ENCODE measurements around the gene AWAT2.
"Not testable (repeated sequence)": the region's sequence is repeated elsewhere in the genome, so short reads cannot be mapped to it uniquely, and the experiment has no call there.

Gene AWAT2

DNA sequence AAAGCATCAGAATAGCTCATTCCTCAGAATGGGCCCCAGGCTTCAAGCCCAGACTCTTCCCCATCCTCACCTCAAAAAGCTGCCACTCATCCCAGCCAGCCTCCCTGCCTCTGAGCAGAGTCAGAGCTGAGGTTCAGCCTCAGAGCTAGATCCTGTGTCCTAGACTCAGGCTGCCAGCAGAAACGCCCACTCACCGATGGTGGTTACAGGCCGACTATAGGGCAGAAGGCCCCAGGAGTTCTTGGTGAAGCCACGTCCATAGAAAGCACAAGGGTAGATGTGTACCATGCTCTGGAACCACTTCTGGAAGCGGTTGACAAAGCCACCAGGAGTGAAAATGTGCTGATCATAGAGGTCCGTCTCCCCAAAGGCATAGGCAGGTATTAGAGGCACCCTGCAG is 7.7 kb downstream of the AWAT2 start:
- no peak for DNase-seq

DNA sequence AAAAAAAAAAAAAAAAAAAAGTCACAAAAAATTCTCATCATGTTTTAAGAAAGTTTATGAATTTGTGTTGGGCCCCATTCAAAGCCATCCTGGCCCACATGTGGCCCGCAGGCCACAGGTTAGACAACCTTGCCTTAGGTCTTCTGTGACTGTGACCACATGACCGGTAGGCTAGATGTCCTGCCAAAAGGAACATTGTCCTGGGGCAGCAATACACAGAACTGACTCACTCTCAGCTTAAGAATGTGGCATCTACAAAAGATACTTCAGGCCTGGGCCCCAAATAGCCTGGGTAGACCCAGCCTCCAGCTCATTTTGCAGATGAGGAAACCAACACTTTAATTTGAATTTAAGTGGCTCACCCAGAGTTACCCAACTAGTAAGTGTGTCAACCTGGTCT is 10.0 kb downstream of the AWAT2 start:
- no peak for DNase-seq

DNA sequence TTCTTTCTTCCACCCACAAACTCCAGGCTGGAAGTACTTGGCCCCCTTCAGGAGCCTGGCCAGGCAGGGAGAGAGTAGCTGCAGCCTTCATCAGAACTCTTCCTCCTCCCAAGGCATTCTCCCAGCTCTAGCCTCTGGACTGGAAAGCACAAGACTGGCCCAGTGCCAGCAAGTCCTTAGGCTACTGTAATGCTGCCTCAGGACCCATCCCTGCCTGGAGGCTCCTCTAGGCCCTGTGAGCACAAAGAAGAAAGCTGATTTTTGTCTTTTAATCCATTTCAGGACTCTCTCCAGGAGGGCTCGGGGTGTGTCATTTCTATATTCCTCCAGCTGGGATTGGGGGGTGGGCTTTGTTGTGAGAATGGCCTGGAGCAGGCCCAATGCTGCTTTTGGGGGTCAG is 10.8 kb downstream of the AWAT2 start:
- no peak for DNase-seq

DNA sequence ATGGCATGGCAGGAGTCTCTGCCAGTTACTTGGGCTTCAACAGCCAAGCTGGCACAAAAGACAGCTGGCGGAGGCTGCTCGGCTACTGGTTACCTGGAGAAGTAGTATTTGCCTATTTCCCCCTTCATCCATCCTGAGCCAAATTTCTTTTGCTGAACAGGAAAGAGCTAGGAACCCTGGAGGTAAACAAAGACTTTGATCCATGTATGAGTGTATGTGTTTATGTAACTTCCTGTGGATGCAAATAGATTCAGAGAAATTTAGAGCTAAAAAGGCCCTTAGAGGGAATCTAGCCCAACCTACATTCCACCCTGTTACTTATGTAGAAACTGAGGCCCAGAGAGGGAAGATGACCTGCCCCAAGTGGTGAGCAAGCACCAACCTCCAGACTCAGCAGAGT is 11.2 kb downstream of the AWAT2 start:
- DNase-seq: no peak

DNA sequence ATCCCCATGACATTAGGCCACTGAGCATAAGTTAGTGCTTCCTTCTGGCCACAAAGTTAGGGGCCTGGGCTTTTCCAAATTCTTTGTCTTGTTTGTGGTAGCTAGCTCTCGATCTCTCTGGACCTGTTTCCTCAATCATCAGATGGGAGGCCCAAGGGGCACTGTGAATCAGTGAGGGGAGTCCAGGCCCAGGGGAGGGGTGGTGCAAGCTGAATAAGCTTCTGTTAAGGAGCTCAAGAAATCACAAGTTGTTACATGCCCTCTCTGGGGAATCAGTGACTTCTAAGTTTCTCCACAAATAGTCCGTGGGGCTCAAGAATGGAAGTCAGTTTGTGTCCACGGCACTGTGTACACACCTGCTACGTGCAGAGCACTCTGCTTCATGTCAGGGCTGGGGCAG is 15.1 kb downstream of the AWAT2 start:
- no peak for DNase-seq

DNA sequence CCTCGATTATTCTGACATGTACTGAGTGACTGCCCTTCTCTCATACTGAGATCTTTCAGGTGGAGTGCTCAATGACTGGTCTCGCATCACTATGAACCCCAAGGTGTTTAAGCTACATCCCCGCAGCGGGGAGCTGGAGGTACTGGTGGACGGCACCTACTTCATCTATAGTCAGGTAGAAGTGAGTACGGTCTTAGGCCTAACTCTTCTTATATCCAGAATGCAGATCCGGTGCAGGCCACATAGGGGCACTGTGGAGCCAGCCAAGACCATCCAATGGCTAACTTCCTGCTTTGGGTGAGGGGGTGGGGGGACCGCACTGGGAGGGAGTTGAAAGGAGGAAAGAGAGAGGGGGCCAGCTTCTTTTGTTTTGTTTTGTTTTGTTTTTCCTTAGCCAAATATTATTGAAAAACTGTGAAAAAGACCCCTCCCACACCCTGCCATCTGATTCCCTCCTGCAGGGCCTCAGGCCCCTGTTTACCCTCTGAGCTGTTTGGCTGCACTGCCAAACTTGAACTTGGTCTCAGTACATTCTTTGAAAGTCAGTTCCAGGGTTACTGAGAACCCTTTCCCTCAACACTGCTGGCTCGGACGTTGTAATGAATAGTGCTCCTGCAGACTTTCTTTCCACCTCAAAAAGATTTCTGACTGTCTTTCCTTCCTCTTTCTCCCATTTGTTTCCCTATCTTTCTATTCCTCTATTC is 16.2 kb downstream of the AWAT2 start:
- DNase-seq: peak; percentile 14

DNA sequence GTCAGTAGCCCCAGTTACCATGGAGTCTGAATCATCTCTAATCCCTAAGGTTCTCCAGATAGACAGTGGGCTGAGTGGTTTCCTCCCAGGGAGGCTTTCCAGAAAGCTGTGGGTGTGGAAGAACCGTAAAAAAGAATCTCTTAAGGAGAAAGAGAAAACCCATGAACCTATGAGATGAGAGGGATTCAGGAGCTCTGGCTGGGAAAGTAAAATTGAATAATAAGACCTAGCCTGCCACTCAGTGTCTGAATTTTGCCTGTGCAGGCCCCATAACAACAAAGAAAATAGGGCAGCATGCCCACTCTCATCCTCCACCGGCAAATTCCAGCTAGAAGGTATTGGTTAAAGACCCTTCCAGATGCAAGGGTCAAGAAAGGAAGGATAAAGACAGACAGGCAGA is 16.9 kb downstream of the AWAT2 start:
- DNase-seq: no peak

DNA sequence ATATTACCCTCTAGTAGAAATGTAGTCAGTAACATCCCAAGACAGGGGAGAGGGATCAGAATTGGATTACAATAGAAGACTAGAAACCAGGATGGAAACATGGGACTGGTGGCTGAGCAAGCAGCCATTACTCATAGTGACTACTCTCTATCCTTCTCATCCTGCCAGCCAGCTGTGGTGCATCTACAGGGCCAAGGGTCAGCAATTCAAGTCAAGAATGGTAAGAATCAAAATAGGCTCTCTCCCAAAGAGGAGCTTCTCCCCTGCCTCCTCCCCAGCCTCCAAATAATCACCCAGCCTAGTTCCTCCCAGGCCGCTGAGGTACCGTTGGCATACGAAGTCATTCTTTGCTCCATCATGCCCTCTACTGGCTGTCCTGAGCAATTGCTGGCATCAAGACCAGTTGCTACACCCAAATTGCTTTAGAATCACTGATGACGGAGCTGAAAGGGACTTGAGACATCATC is 19.4 kb downstream of the AWAT2 start:
- DNase-seq: peak; percentile 14

DNA sequence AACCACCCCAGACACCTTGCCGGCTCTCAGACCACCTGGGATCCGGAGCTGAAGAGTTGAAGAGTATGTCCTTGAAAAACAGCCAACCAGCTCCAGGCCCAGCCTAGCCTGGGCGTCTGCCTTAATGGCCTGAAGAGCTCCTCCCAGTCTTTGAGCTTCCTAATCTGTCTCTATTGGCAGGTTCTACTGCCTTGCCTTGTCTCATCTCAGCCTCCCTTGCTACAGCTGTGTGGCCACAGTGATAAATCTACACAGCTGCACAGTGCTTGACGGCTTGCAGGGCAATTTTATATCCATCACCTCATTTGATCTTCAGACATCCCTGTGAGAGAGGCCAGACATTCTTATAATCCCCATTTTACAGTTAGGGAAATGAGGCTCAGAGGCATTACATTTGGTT is 19.9 kb downstream of the AWAT2 start:
- DNase-seq: no peak

DNA sequence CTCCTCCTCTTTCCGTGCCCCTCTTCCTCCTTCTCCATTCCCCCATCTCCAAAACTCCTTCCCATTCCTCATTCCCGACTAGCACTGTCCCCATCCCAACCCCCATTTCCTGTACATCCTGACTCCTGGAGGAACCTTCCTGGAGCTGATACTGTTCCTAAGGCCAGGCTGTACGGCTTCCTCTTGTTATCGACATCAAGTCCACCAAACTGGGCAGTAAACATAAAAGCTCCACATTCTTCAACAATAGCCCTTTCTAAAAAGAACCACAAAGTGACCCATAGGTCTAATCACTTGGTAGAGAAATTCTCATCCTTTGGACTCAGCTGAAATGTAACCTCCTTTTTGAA is 22.9 kb downstream of the AWAT2 start:
- no peak for DNase-seq

DNA sequence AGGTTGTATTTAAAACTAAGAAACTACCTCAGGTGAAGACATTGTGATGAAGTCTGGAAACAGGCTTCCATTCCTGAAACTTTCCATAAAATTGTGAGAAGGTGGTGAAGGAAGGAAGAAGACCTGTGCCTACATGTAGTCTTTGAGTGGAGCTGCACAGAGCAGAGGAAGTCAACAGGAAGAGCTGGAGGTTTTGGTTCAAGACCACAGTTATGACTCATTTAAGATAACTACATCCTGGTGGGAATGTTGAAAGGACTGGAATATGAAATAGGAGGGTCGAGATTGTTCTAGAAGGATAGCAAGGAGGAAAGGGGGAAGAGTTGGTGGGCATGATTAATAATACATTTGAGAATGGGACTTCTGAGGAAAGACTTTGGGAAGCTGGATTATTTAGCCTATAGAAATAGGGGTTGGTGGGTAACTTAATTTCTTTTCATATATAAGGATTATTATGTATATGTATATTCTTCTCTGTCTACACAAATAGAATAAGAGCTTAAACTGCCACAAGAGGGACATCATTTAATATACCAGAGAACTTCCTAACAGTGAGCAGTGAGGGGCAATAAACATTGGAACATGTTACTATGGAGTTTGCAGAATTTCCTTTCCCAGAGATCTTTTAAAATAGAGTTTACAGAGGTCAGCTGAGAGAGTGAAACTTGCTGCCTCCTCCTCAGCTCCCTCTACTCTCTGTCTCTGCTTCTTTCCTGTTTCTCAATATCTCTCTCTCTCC is 23.5 kb downstream of the AWAT2 start:
- DNase-seq: no peak

DNA sequence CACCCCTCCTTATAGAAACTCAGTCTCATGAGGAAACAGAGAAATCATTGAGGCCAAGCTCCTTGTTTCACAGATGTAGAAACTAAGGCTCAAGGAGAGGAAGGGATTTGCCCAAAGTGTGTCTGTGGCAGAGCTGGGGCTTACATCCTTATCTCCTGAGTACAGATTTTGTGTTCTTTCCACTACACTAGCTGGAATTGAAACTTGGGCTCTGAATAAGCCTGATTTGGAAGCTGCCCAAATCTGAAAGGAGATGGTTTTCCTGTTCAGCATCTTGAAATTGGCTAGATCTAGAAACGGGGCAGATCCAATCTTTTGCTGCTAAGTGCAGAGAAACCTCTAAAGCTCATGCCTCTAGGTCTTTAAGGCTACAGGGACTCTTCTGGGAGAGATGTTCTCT is 24.3 kb downstream of the AWAT2 start:
- DNase-seq: no peak

DNA sequence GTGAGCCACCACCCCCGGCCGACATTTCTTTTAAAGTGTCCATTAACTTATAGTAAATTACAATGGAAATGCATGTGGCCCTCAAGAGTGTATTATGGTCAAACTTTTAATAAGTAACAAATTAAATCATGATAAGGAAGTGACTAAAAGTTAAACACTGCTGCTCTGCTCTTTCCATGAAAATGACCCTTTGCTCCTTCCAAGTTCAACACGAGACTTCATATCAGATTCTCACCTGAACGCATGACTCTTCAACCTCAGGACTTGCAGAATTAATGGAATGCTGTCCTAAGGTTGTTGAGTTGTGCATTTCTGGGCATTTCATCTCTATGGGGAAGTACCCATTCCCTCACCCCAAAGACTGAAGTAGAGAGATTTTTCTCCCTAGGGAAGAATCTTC is 27.1 kb downstream of the AWAT2 start:
- no peak for DNase-seq

DNA sequence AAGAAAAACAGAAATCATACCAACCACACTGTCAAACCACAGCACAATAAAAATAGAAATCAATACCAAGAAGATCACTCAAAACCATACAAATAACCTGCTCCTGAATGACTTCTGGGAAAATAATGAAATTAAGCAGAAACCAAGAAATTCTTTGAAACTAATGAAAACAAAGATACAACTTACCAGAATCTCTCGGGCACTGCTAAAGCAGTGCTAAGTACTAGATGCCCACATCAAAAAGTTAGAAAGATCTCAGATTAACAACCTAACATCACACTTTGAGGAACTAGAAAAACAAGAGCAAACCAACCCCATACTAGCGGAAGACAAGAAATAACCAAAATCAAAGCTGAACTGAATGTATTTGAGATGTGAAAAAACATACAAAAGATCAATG is 33.2 kb downstream of the AWAT2 start:
- DNase-seq: no peak

DNA sequence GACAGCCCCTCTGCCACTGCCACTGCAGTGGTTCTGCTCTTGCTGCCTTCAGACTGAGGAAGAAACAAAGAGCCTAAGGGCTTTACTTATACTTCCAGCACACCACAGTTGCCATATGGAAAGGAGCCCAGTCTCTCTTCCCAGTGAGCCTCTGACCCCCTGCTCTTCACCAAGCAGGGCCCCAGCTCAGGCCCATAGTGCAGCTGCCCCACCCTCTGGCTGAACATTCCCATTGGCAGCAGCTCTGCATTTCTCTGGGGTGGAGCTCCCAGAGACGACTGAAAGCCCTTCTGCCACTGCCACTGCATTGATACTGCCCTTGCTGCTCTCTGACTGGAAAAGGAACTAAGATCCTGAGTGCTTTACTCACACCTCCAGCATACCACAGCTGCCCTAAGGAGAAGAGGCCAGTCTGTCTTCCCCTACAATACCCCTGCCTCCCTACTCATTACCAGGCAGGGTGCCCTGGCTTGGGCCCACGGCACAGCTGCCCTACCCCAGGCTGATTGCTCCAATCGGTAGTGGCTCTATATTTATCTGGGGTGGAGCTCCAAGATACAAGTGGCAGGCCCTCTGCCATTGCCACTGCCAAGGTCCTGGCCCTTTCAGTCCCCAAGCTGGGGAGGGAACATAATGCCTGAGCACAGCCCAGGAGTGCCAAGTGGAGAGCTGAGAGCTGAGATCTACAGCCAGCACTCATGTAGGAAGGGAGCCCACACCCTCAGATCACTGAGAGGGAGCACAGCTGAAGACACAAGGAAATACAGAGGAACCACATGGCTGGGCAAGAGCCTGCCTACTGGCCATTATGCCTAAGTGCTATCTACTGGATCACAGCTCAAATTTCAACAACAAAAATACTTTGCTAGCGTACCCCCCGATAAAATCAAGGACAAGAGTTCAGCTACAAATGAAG is 36.0 kb downstream of the AWAT2 start:
- DNase-seq: no peak

DNA sequence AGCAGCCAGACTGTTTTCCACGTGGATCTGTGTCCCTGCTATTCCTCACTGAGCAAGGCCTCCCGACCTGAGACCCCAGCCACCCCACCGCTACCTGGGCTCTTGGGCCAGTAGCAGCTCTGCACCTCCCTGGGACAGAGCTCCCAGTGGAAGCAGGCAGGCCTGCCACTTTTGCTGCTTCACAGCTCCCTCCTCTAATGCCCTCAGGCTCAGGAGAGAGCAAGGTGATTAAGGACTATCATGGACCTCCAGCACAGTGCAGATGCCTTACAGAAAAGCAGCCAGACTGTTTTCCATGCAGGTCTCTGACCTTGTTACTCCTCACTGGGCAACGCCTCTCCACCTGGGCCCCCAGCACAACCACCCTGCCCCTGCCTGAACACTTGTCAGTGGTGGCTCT is 37.0 kb downstream of the AWAT2 start:
- DNase-seq: no peak

DNA sequence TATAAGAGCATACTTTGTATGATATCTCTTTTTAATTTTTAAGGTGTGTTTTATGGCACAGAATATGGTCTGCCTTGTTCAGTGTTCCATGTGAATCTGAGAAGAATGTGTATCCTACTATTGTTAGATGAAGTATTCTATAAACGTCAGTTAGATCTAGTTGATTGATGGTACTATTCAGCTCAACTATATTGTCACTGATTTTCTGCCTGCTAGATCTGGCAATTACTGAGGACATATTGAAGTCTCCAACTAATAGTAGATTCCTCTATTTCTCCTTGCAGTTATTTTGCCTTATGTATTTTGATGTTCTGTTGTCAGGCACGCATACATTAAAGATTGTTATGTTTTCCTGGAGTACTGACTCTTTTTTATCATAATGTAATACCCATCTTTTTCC is 39.8 kb downstream of the AWAT2 start:
- no peak for DNase-seq

DNA sequence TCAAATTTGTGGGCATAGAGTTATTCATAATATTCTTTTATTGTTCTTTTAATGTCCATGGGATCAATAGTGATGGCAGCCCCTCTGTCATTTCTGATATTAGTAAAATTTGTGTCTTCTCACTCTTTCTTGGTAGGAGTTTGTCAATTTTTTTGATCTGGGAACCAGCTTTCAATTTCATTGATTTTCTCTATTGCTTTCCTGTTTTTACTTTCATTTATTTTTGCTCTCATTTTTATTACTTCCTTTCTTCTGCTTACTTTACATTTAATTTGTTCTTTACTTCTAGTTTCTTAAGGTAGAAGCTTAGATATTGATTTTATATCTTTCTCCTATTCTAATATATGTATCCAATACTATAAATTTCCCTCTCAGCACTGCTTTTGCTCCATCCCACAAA is 40.7 kb downstream of the AWAT2 start:
- DNase-seq: no peak

DNA sequence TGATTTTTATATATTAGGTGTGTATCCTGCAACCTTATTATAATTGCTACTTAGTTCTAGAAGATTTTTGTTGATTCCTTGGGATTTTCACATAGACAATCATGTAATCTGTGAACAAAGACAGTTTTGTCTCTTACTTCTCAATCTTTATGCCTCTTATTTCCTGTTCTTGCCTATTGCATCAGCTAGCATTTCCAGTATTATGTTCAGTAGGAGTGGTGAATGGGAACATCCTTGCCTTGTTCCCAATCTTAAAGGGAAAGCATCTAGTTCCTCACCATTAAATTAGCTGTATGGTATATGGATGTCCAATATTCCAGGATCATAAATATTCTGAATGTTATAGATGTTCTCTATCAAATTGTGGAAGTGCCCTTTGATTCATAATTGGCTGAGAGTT is 41.8 kb downstream of the AWAT2 start:
- no peak for DNase-seq

DNA sequence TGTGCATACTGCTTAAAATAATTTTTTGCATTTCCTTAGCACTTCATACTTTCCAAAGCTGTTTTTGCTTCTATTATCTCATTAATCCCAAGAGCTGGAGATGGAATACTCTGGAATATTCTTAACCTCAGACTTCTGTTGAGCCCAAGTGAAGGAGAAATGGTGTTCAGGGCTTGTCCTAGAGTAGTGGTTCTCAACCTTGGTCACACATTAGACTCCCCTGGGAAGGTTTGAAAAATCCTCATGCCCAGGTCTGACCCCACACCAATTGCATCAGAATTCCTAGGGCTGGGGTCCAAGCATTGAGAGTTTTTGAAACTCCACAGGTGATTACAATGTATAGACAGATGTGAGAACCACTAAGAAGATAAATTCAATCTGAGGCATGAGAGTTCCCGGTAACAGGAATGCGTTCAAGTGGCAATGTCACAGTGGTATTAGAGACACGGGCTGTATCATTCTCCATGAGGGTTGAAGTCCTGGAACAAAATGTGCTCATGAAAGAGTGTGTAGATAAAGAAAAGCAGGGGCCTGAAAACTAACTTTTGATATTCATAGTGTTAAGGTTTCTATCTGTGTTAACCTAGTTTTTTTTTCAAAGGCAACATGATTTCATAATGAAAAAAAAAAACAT is 47.9 kb downstream of the AWAT2 start:
- DNase-seq: no peak

DNA sequence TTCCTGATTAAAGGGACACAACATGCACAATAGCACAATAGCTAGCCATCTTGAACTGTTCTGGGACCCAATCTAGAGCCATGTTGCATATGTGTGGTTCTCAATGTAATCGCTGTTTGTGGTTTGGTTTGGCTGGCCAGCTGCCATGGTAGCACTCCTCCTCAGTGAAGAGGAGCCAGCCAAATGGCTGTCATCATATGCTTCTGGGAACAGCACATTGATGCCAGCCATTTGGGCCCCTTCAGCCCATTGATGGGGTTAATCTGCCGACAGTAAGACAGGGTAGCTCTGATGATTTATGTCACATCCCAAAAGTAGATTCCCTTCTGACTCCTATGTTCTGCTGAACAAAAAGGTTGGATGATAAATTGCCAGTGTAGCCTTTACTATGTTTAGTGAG is 48.5 kb downstream of the AWAT2 start:
- DNase-seq: no peak

DNA sequence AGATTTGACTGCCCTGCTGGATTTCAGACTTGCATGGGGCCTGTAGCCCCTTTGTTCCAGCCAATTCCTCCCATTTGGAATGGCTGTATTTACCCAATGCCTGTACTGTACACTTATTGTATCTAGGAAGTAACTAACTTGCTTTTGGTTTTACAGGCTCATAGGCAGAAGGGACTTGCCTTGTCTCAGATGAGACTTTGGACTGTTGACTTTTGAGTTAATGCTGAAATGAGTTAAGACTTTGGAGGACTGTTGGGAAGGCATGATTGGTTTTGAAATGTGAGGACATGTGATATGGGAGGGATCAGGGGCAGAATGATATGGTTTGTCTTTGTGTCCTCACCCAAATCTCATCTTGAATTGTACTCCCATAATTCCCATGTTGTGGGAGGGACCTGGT is 51.4 kb downstream of the AWAT2 start:
- DNase-seq: not testable (repeated sequence)

DNA sequence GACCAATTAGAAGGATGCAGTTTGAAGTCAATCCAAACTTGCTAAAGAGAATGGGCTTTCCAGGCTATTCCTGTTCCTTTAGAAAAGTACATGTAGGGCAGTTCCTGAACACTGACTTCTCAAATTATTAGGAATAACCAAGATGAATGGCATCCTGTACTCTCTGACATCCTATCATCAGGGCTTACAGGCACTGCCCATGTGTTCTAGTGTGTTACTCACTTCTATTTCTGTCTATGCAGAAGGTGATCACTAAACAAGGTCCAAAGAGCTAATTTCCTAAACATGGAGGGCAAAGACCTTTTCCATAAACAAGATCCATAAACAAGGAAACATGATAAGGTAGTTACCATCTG is 53.6 kb downstream of the AWAT2 start:
- DNase-seq: no peak
